GM12875 (cell line): ENCODE measurements around the gene DACH2.

Source experiments
- H3K4me3 ChIP-seq: one replicate; pipeline ENCODE4 v1.5.1; 2011; ENCODE audit warnings: low read depth, low read length, control low read depth
- CTCF ChIP-seq: IDR thresholded peaks from 2 replicates; pipeline ENCODE4 v1.5.1; 2011; ENCODE audit warnings: low read depth, mild to moderate bottlenecking, control low read depth, inconsistent platforms, low read length, moderate library complexity, borderline replicate concordance; ENCODE audit not compliant: insufficient read depth

Gene DACH2

DNA sequence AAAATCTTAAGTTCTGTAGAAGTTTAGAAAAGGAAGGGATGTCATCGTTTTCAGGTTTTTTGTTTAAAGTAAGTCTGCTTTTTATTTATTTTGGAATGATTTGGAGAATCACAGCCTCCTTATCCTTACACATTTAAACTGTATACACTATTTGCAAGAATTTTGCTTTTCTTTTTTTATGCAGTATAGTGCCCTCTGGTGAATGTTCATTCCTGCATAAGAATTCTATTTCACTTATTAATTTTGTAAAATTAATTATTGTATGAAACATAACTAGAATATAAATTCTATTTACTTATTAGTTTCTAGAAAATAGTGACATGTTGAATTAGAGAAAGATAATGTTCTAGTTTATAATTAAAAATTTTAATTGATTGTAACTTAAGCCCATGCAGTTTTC, 44.6 kb downstream of the DACH2 start:
- no peak for TF ChIP-seq CTCF

DNA sequence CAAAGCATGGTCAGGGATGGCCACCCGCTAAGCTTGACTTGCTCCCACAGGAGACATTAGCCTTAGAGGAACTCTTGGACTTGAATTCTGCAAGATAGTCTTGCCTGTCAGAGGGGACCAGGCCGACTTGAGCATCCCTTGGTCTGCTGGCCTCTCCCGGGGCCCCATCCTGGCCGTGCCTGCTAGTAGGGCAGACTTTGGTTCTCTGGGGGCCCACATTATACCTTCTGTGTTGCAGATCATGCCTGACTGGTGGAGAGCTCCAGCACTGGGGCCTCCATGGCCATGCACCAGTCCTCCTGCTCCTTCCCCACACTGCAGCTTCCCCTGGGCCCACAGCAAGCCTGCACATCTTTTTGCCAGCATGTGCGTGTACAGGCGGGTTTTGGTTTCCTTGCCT, 46.5 kb downstream of the DACH2 start:
- TF ChIP-seq CTCF = no peak
- no peak overlapping the region for H3K4me3 ChIP-seq

More for the DNA sequence above, 44.6 kb downstream of the DACH2 start:
- H3K4me3 ChIP-seq = no peak overlapping the region

DNA sequence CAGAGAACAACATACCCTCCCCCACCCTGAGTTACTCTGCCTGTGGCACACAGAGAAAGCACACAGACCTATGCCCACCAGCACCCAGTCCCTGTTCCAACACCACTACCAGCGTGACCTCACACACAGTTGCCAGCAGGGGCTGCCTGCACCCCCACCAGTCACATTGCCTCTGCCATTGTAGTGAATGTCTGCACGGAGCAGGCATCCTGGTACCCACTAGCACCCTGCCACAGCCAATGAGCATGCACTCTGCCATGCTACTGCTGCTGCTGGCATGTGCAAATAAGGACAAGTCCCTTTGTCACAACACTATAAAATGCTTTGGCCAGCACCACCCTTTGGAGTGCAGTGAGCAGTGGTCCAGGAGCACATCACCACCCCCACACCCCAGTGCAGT, 47.1 kb downstream of the DACH2 start:
- no peak overlapping the region for H3K4me3 ChIP-seq
- TF ChIP-seq CTCF = no peak

DNA sequence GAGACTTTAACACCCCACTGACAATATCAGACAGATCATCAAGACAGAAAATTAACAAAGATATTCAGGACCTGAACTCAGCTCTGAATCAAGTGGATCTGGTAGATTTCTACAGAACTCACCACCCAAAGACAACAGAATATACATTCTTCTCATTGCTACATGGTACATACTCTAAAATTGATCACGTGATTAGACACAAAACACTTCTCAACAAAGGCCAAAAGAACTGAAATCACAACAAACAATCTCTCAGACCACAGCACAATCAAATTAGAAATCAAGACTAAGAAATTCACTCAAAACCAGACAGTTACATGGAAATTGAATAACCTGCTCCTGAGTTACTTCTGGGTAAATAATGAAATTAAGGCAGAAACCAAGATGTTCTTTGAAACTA, 49.6 kb downstream of the DACH2 start:
- TF ChIP-seq CTCF = no peak
- H3K4me3 ChIP-seq = no peak overlapping the region

GRCh38 chrX:86210772-86211171, 62.5 kb downstream of the DACH2 start:
- no peak overlapping the region for H3K4me3 ChIP-seq
- no peak for TF ChIP-seq CTCF

- TF ChIP-seq CTCF = no peak
- H3K4me3 ChIP-seq = no peak overlapping the region
Observed at GRCh38 chrX:86215260-86215659, 67.0 kb downstream of the DACH2 start.

DNA sequence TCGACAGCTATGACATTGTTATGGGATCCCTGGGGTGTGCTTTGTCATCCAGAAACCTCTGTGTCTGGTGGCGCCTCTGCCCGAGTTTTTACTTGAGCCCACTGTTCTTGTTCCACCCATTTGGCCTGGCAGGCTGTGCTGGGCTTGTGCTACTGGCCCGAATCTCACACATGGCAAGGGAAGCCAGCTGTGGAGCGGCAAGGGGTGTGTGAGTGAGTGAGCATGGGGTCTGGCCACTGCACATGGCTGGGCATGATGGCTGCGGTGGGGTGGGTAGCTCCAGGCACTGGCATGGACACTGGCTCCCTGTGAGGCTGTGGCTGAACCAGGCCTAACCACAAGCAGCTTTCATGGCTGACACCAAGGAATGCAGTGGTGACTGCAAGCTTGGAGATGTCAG, 89.2 kb downstream of the DACH2 start:
- H3K4me3 ChIP-seq = no peak overlapping the region
- no peak for TF ChIP-seq CTCF
